SK-N-SH treated with all-trans-retinoic acid at 6 μM for 48 hours (cell line): Measurements from ENCODE around the gene CCDC178.

Source experiments
- ATAC-seq: fragments of 200-7000 bp; cut with Tn5 transposase; 3 replicates; pipeline ENCODE4 v1.9.1; 2020; ENCODE audit warnings: mild to moderate bottlenecking, moderate library complexity
- BACH2 ChIP-seq: fragments of 250-450 bp; sonication (Bioruptor Pico); IDR thresholded peaks from 2 replicates; pipeline ENCODE4 v1.9.0; 2021; ENCODE audit warnings: mild to moderate bottlenecking, borderline replicate concordance
- CREB5 ChIP-seq: fragments of 250-450 bp; sonication (Bioruptor Pico); IDR thresholded peaks from 2 replicates; pipeline ENCODE4 v1.5.1; 2020; ENCODE audit warnings: low read depth, mild to moderate bottlenecking, moderate library complexity
- CSDC2 ChIP-seq: fragments of 250-450 bp; sonication (Bioruptor Pico); IDR thresholded peaks from 2 replicates; pipeline ENCODE4 v1.5.0; 2020; ENCODE audit warnings: mild to moderate bottlenecking, moderate library complexity
- GLIS3 ChIP-seq: fragments of 250-450 bp; sonication (Bioruptor Pico); IDR thresholded peaks from 2 replicates; pipeline ENCODE4 v1.5.0; 2020; ENCODE audit warnings: mild to moderate bottlenecking, moderate library complexity
- ISL1 ChIP-seq: fragments of 250-450 bp; sonication (Bioruptor Pico); IDR thresholded peaks from 2 replicates; pipeline ENCODE4 v2.1.2; 2022; ENCODE audit warnings: mild to moderate bottlenecking, moderate library complexity
- OSR1 ChIP-seq: fragments of 250-450 bp; sonication (Bioruptor Pico); IDR thresholded peaks from 2 replicates; pipeline ENCODE4 v1.8.0; 2022; ENCODE audit warnings: moderate library complexity, mild to moderate bottlenecking, inconsistent platforms
- PATZ1 ChIP-seq: fragments of 250-450 bp; sonication (Bioruptor Pico); IDR thresholded peaks from 2 replicates; pipeline ENCODE4 v1.8.0; 2020; ENCODE audit warnings: mild to moderate bottlenecking, moderate library complexity, borderline replicate concordance
- PPARA ChIP-seq: fragments of 250-450 bp; sonication (Bioruptor Pico); IDR thresholded peaks from 2 replicates; pipeline ENCODE4 v1.5.0; 2020; ENCODE audit warnings: mild to moderate bottlenecking, borderline replicate concordance
- RARB ChIP-seq: fragments of 250-450 bp; sonication (Bioruptor Pico); IDR thresholded peaks from 2 replicates; pipeline ENCODE4 v1.8.0; 2021; ENCODE audit warnings: mild to moderate bottlenecking, moderate library complexity
- SNAI2 ChIP-seq: fragments of 250-450 bp; sonication (Bioruptor Pico); IDR thresholded peaks from 2 replicates; pipeline ENCODE4 v1.5.0; 2020; ENCODE audit warnings: mild to moderate bottlenecking, moderate library complexity
- TCF4 ChIP-seq: fragments of 250-450 bp; sonication (Bioruptor Pico); IDR thresholded peaks from 2 replicates; pipeline ENCODE4 v1.8.0; 2021; ENCODE audit warnings: mild to moderate bottlenecking, moderate library complexity, borderline replicate concordance
- TOX ChIP-seq: fragments of 250-450 bp; sonication (Bioruptor Pico); IDR thresholded peaks from 2 replicates; pipeline ENCODE4 v1.8.0; 2021; ENCODE audit warnings: mild to moderate bottlenecking, moderate library complexity, borderline replicate concordance
- ZC3H10 ChIP-seq: fragments of 250-450 bp; sonication (Bioruptor Pico); IDR thresholded peaks from 2 replicates; pipeline ENCODE4 v1.5.1; 2021; ENCODE audit warnings: mild to moderate bottlenecking, moderate library complexity
- ZFP3 ChIP-seq: fragments of 250-450 bp; sonication (Bioruptor Pico); IDR thresholded peaks from 2 replicates; pipeline ENCODE4 v1.5.0; 2020; ENCODE audit warnings: mild to moderate bottlenecking, moderate library complexity
- ZFP30 ChIP-seq: fragments of 450-650 bp; formaldehyde crosslinking; IDR thresholded peaks from 2 replicates; pipeline ENCODE4 v1.5.0; 2022; ENCODE audit warnings: mild to moderate bottlenecking, moderate library complexity
- ZNF70 ChIP-seq: fragments of 450-650 bp; formaldehyde crosslinking; IDR thresholded peaks from 2 replicates; pipeline ENCODE4 v1.5.0; 2020; ENCODE audit warnings: mild to moderate bottlenecking, moderate library complexity
- TF ChIP-seq, protein P1 (sequence below): fragments of 250-450 bp; sonication (Bioruptor Pico); IDR thresholded peaks from 2 replicates; pipeline ENCODE4 v1.5.1; 2021; ENCODE audit warnings: mild to moderate bottlenecking, moderate library complexity
- TF ChIP-seq, protein P2 (sequence below): fragments of 250-450 bp; sonication (Bioruptor Pico); IDR thresholded peaks from 2 replicates; pipeline ENCODE4 v1.8.0; 2021; ENCODE audit warnings: low read depth, mild to moderate bottlenecking, moderate library complexity, borderline replicate concordance

Gene CCDC178

DNA sequence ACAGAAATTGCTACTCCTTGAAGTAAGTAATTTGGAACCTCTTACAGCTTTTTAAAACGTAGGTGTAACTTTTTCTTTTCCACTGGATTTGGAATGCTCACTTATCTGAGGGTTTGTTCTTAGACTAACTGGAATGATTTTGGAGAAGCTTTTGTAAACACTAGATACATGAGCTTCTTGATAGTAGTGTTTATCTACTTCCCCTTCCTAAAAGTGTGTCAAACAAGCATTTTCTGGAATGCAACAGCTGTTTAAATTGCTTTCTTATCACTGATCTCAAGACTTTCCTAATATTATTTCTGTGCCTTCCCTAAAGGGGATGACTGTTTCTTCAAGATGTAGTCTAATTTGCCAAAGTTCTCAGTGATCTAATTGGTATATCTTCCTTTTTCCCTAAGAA is 282.6 kb downstream of the CCDC178 start:
- ATAC-seq = no peak
- no peak for TF ChIP-seq ZNF70 (CRISPR knock-in tag)
- no peak for TF ChIP-seq ZFP30 (CRISPR knock-in tag)
- TF ChIP-seq PATZ1 (CRISPR knock-in tag) = no peak
- no peak for TF ChIP-seq ISL1 (CRISPR knock-in tag)
- TF ChIP-seq, protein P1, sequence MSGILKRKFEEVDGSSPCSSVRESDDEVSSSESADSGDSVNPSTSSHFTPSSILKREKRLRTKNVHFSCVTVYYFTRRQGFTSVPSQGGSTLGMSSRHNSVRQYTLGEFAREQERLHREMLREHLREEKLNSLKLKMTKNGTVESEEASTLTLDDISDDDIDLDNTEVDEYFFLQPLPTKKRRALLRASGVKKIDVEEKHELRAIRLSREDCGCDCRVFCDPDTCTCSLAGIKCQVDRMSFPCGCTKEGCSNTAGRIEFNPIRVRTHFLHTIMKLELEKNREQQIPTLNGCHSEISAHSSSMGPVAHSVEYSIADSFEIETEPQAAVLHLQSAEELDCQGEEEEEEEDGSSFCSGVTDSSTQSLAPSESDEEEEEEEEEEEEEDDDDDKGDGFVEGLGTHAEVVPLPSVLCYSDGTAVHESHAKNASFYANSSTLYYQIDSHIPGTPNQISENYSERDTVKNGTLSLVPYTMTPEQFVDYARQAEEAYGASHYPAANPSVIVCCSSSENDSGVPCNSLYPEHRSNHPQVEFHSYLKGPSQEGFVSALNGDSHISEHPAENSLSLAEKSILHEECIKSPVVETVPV (CRISPR knock-in tag) = no peak
- TF ChIP-seq, protein P2, sequence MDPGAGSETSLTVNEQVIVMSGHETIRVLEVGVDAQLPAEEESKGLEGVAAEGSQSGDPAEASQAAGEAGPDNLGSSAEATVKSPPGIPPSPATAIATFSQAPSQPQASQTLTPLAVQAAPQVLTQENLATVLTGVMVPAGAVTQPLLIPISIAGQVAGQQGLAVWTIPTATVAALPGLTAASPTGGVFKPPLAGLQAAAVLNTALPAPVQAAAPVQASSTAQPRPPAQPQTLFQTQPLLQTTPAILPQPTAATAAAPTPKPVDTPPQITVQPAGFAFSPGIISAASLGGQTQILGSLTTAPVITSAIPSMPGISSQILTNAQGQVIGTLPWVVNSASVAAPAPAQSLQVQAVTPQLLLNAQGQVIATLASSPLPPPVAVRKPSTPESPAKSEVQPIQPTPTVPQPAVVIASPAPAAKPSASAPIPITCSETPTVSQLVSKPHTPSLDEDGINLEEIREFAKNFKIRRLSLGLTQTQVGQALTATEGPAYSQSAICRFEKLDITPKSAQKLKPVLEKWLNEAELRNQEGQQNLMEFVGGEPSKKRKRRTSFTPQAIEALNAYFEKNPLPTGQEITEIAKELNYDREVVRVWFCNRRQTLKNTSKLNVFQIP (CRISPR knock-in tag) = no peak
- TF ChIP-seq PPARA (CRISPR knock-in tag) = no peak
- no peak for TF ChIP-seq CREB5 (CRISPR knock-in tag)
- no peak for TF ChIP-seq ZC3H10
- TF ChIP-seq TCF4 (CRISPR knock-in tag) = no peak
- no peak for TF ChIP-seq SNAI2 (CRISPR knock-in tag)
- no peak for TF ChIP-seq GLIS3 (CRISPR knock-in tag)
- TF ChIP-seq OSR1 (CRISPR knock-in tag) = no peak
- TF ChIP-seq TOX (CRISPR knock-in tag) = no peak

GRCh38 chr18:33156906-33157470 is 283.5 kb downstream of the CCDC178 start:
- ATAC-seq = no peak
- TF ChIP-seq ISL1 (CRISPR knock-in tag) (peak; percentile 91), GLIS3 (CRISPR knock-in tag) (no peak), OSR1 (CRISPR knock-in tag) (no peak), TCF4 (CRISPR knock-in tag) (peak; percentile 45; the same call in 1 of the 2 replicates), PPARA (CRISPR knock-in tag) (no peak)
- TF ChIP-seq, protein P2 (CRISPR knock-in tag) = no peak; the same call in 1 of the 2 replicates

- no peak for TF ChIP-seq ZFP3
- TF ChIP-seq ISL1 (CRISPR knock-in tag) = no peak
- no peak for TF ChIP-seq PPARA (CRISPR knock-in tag)
- no peak for TF ChIP-seq ZFP30 (CRISPR knock-in tag)
- TF ChIP-seq ZC3H10 = no peak
- TF ChIP-seq RARB (CRISPR knock-in tag) = no peak
- no peak for TF ChIP-seq CSDC2 (CRISPR knock-in tag)
- no peak for TF ChIP-seq CREB5 (CRISPR knock-in tag)
- TF ChIP-seq SNAI2 (CRISPR knock-in tag) = no peak
- no peak for TF ChIP-seq GLIS3 (CRISPR knock-in tag)
- no peak for TF ChIP-seq OSR1 (CRISPR knock-in tag)
- TF ChIP-seq PATZ1 (CRISPR knock-in tag) = no peak
- no peak for TF ChIP-seq TCF4 (CRISPR knock-in tag)
- no peak for TF ChIP-seq BACH2 (CRISPR knock-in tag)
- TF ChIP-seq ZNF70 (CRISPR knock-in tag) = no peak
- no peak for ATAC-seq
These were observed 286.5 kb downstream of the CCDC178 start for GRCh38 chr18:33154049-33154448.
